ENCODE data around the gene MLPH.

Gene MLPH

DNA sequence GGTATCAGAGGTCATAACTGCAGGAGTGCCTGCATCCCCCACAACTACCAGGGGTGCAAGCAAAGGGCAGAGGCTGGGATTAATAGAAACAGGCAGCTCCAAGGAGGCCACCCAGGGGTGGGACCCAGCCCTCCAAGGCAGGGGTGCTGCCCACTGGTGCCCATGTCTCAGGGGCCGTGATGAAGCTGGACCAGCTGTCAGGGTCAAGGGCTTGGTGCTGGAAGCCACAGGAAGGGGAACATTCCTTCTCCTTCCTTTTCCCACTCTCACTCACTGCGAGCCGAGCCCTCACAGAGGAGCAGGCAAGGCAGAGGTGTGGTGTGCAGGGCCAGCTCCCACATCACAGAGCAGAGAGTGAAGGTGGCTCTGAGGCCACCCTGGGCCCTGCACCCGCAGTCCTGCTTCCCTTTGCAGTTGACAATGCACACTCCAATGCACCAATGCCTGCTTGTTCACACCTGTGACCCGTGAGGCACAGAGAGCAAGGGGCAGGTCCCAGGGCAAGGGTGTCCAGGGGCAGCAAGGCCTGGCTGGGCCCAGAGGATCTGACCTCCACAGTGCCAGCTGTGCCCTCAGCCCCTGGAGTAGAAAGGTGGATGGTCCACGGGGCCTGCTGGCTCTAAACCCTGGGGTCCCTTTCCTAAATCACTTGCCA lies 28.7 kb downstream of the MLPH start:
- TF ChIP-seq, protein P1, sequence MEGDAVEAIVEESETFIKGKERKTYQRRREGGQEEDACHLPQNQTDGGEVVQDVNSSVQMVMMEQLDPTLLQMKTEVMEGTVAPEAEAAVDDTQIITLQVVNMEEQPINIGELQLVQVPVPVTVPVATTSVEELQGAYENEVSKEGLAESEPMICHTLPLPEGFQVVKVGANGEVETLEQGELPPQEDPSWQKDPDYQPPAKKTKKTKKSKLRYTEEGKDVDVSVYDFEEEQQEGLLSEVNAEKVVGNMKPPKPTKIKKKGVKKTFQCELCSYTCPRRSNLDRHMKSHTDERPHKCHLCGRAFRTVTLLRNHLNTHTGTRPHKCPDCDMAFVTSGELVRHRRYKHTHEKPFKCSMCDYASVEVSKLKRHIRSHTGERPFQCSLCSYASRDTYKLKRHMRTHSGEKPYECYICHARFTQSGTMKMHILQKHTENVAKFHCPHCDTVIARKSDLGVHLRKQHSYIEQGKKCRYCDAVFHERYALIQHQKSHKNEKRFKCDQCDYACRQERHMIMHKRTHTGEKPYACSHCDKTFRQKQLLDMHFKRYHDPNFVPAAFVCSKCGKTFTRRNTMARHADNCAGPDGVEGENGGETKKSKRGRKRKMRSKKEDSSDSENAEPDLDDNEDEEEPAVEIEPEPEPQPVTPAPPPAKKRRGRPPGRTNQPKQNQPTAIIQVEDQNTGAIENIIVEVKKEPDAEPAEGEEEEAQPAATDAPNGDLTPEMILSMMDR (IDR thresholded peaks at IDR 0.05; ENCODE audit: low read depth, low read length) = no peak
- DNase-seq (ENCODE audit: extremely low read depth, low read depth) = no peak

DNA sequence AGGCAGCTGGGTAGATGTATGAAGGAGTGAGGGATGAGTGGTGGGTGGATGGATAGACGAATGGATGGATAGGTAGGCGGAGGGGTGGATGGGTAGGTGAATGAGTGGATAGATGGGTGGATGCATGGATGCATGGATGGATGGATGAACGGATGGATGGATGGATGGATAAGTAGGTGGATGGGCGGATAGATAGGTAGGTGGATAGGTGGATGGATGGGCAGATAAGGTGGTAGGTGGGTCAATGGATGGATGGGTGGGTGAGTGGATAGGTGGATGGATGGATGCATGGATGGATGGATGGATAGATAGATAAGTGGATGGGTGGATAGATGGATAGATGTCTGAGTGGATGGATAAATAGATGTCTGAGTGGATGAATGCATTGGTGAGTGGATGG lies 30.1 kb downstream of the MLPH start:
- TF ChIP-seq, protein P1 (IDR thresholded peaks at IDR 0.05; ENCODE audit: low read depth, low read length) = no peak
- no peak for DNase-seq (ENCODE audit: extremely low read depth, low read depth)

GRCh38 chr2:237517990-237518389 lies 30.9 kb downstream of the MLPH start:
- TF ChIP-seq, protein P1 (IDR thresholded peaks at IDR 0.05; ENCODE audit: low read depth, low read length) = no peak
- no peak for DNase-seq (ENCODE audit: extremely low read depth, low read depth)

DNA sequence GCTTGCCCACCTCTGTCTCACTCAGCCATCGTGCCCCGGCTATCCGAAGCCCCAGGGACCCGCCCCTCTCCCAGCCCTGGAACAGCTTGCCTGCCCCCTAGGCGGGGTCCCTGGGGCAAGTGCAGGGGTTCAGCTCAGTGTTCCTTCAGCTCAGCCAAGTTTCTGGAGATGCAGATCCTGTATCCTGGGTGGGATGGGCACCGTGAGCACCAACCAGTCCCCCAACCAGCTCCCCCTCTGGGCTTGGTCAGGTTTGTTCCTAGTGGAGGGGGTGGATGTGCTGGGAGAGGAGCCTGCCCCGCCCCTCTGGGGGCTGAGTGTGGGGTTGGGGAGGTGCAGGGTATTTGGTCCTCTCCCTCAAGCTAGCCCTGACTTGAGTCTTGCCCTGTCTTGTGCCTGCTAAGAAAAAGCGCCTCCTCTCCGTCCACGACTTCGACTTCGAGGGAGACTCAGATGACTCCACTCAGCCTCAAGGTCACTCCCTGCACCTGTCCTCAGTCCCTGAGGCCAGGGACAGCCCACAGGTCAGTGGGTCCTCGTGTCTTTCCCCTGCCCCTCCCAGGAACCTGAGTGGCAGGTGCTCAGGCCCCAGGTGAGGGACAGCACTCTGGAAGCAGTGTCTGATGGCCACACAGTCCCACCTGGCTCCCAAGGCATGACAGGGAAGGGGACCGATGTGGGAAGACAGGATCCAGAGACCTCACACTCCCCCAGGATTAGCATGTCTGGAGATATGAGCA lies 32.6 kb downstream of the MLPH start:
- DNase-seq (ENCODE audit: extremely low read depth, low read depth) = no peak
- TF ChIP-seq, protein P1 (IDR thresholded peaks at IDR 0.05; ENCODE audit: low read depth, low read length) = no peak

- no peak for DNase-seq (ENCODE audit: extremely low read depth, low read depth)
- TF ChIP-seq, protein P1 (IDR thresholded peaks at IDR 0.05; ENCODE audit: low read depth, low read length) = no peak
These were observed 33.2 kb downstream of the MLPH start for GRCh38 chr2:237520290-237520689.

GRCh38 chr2:237524631-237525030 lies 37.6 kb downstream of the MLPH start:
- no peak for DNase-seq (ENCODE audit: extremely low read depth, low read depth)
- TF ChIP-seq, protein P1 (IDR thresholded peaks at IDR 0.05; ENCODE audit: low read depth, low read length) = no peak

- TF ChIP-seq, protein P1 (IDR thresholded peaks at IDR 0.05; ENCODE audit: low read depth, low read length) = no peak
- DNase-seq (ENCODE audit: extremely low read depth, low read depth) = no peak
These were observed 38.6 kb downstream of the MLPH start for GRCh38 chr2:237525559-237526157.

Measured in AG09319 (cell line).